SK-N-SH treated with all-trans-retinoic acid at 6 μM for 48 hours (cell line): ENCODE measurements around the gene SEPHS2.

Experiments used
- ATAC-seq: fragments of 200-7000 bp; cut with Tn5 transposase; 3 replicates; pipeline ENCODE4 v1.9.1; 2020; ENCODE audit warnings: mild to moderate bottlenecking, moderate library complexity
- ARNTL ChIP-seq: fragments of 450-650 bp; formaldehyde crosslinking; IDR thresholded peaks from 2 replicates; pipeline ENCODE4 v1.5.0; 2020; ENCODE audit warnings: low read depth, mild to moderate bottlenecking, moderate library complexity, borderline replicate concordance
- BACH2 ChIP-seq: fragments of 250-450 bp; sonication (Bioruptor Pico); IDR thresholded peaks from 2 replicates; pipeline ENCODE4 v1.9.0; 2021; ENCODE audit warnings: mild to moderate bottlenecking, borderline replicate concordance
- CREB5 ChIP-seq: fragments of 250-450 bp; sonication (Bioruptor Pico); IDR thresholded peaks from 2 replicates; pipeline ENCODE4 v1.5.1; 2020; ENCODE audit warnings: low read depth, mild to moderate bottlenecking, moderate library complexity
- CSDC2 ChIP-seq: fragments of 250-450 bp; sonication (Bioruptor Pico); IDR thresholded peaks from 2 replicates; pipeline ENCODE4 v1.5.0; 2020; ENCODE audit warnings: mild to moderate bottlenecking, moderate library complexity
- ESRRG ChIP-seq: fragments of 250-450 bp; sonication (Bioruptor Pico); IDR thresholded peaks from 2 replicates; pipeline ENCODE4 v1.6.1; 2021; ENCODE audit warnings: mild to moderate bottlenecking
- GLIS3 ChIP-seq: fragments of 250-450 bp; sonication (Bioruptor Pico); IDR thresholded peaks from 2 replicates; pipeline ENCODE4 v1.5.0; 2020; ENCODE audit warnings: mild to moderate bottlenecking, moderate library complexity
- ISL1 ChIP-seq: fragments of 250-450 bp; sonication (Bioruptor Pico); IDR thresholded peaks from 2 replicates; pipeline ENCODE4 v2.1.2; 2022; ENCODE audit warnings: mild to moderate bottlenecking, moderate library complexity
- PATZ1 ChIP-seq: fragments of 250-450 bp; sonication (Bioruptor Pico); IDR thresholded peaks from 2 replicates; pipeline ENCODE4 v1.8.0; 2020; ENCODE audit warnings: mild to moderate bottlenecking, moderate library complexity, borderline replicate concordance
- POU6F1 ChIP-seq: fragments of 250-450 bp; sonication (Bioruptor Pico); IDR thresholded peaks from 2 replicates; pipeline ENCODE4 v1.8.0; 2021; ENCODE audit warnings: low read depth, mild to moderate bottlenecking, moderate library complexity, borderline replicate concordance
- PPARA ChIP-seq: fragments of 250-450 bp; sonication (Bioruptor Pico); IDR thresholded peaks from 2 replicates; pipeline ENCODE4 v1.5.0; 2020; ENCODE audit warnings: mild to moderate bottlenecking, borderline replicate concordance
- RARB ChIP-seq: fragments of 250-450 bp; sonication (Bioruptor Pico); IDR thresholded peaks from 2 replicates; pipeline ENCODE4 v1.8.0; 2021; ENCODE audit warnings: mild to moderate bottlenecking, moderate library complexity
- TCF4 ChIP-seq: fragments of 250-450 bp; sonication (Bioruptor Pico); IDR thresholded peaks from 2 replicates; pipeline ENCODE4 v1.8.0; 2021; ENCODE audit warnings: mild to moderate bottlenecking, moderate library complexity, borderline replicate concordance
- TOX ChIP-seq: fragments of 250-450 bp; sonication (Bioruptor Pico); IDR thresholded peaks from 2 replicates; pipeline ENCODE4 v1.8.0; 2021; ENCODE audit warnings: mild to moderate bottlenecking, moderate library complexity, borderline replicate concordance
- TSHZ2 ChIP-seq: fragments of 250-450 bp; sonication (Bioruptor Pico); IDR thresholded peaks from 2 replicates; pipeline ENCODE4 v1.5.0; 2020; ENCODE audit warnings: mild to moderate bottlenecking, moderate library complexity
- ZC3H10 ChIP-seq: fragments of 250-450 bp; sonication (Bioruptor Pico); IDR thresholded peaks from 2 replicates; pipeline ENCODE4 v1.5.1; 2021; ENCODE audit warnings: mild to moderate bottlenecking, moderate library complexity
- ZFP3 ChIP-seq: fragments of 250-450 bp; sonication (Bioruptor Pico); IDR thresholded peaks from 2 replicates; pipeline ENCODE4 v1.5.0; 2020; ENCODE audit warnings: mild to moderate bottlenecking, moderate library complexity
- ZNF565 ChIP-seq: fragments of 450-650 bp; formaldehyde crosslinking; conservative IDR thresholded peaks from 2 replicates; pipeline ENCODE4 v1.5.0; 2020; ENCODE audit warnings: low read depth, mild to moderate bottlenecking, moderate library complexity
- ZNF70 ChIP-seq: fragments of 450-650 bp; formaldehyde crosslinking; IDR thresholded peaks from 2 replicates; pipeline ENCODE4 v1.5.0; 2020; ENCODE audit warnings: mild to moderate bottlenecking, moderate library complexity
- ZNF8 ChIP-seq: fragments of 450-650 bp; formaldehyde crosslinking; IDR thresholded peaks from 2 replicates; pipeline ENCODE4 v1.5.0; 2020; ENCODE audit warnings: mild to moderate bottlenecking, moderate library complexity

The SEPHS2 gene

GRCh38 chr16:30472328-30472942 lies 26.8 kb upstream of the SEPHS2 start, which contains the start of gene ITGAL (continued):
- no peak for TF ChIP-seq CREB5

- TF ChIP-seq CSDC2 (CRISPR knock-in tag) (no peak), PATZ1 (CRISPR knock-in tag) (no peak), TCF4 (CRISPR knock-in tag) (no peak), TSHZ2 (CRISPR knock-in tag) (no peak), CREB5 (no peak), ZC3H10 (CRISPR knock-in tag) (no peak), GLIS3 (CRISPR knock-in tag) (no peak), ARNTL (CRISPR knock-in tag) (no peak), ZNF565 (CRISPR knock-in tag) (no peak), ESRRG (no peak), ISL1 (CRISPR knock-in tag) (no peak), ZNF8 (CRISPR knock-in tag) (no peak), TOX (CRISPR knock-in tag) (no peak), RARB (CRISPR knock-in tag) (no peak), POU6F1 (CRISPR knock-in tag) (no peak), BACH2 (CRISPR knock-in tag) (no peak)
- ATAC-seq = no peak
Measured at GRCh38 chr16:30470632-30470995, 24.9 kb upstream of the SEPHS2 start.

GRCh38 chr16:30470170-30470512 lies 24.5 kb upstream of the SEPHS2 start:
- no peak for ATAC-seq
- TF ChIP-seq TCF4 (CRISPR knock-in tag) = no peak
- TF ChIP-seq GLIS3 (CRISPR knock-in tag) = no peak
- no peak for TF ChIP-seq POU6F1 (CRISPR knock-in tag)
- no peak for TF ChIP-seq ZNF70 (CRISPR knock-in tag)
- no peak for TF ChIP-seq TOX (CRISPR knock-in tag)
- TF ChIP-seq CSDC2 (CRISPR knock-in tag) = no peak
- no peak for TF ChIP-seq RARB (CRISPR knock-in tag)
- TF ChIP-seq ZFP3 (CRISPR knock-in tag) = no peak
- TF ChIP-seq PPARA (CRISPR knock-in tag) = no peak
- no peak for TF ChIP-seq TSHZ2 (CRISPR knock-in tag)
- no peak for TF ChIP-seq ESRRG
- no peak for TF ChIP-seq ZC3H10 (CRISPR knock-in tag)
